Measurements from ENCODE around the gene PBRM1.

Gene PBRM1

GRCh38 chr3:52608337-52608736, 77.4 kb downstream of the PBRM1 start:
- no peaks in the 10 kb centered on the region for H3K27me3 ChIP-seq (replicated peaks; ENCODE audit: control insufficient read depth, insufficient read depth, low read length)
- H3K4me3 ChIP-seq (replicated peaks; ENCODE audit: low read depth, low read length) = no peak overlapping the region
- no peak for DNase-seq (ENCODE audit: extremely low read depth, insufficient read length)
- peaks cover 5% of the 10 kb centered on the region for H3K36me3 ChIP-seq (ENCODE audit: control insufficient read depth, insufficient read depth, low read length)
- no peak for TF ChIP-seq CTCF (IDR thresholded peaks at IDR 0.05; ENCODE audit: insufficient read depth, low read length, poor library complexity, severe bottlenecking)

- peaks cover 16% of the 10 kb centered on the region for H3K36me3 ChIP-seq (ENCODE audit: control insufficient read depth, insufficient read depth, low read length)
- DNase-seq (ENCODE audit: extremely low read depth, insufficient read length) = no peak
- no peak for TF ChIP-seq CTCF (IDR thresholded peaks at IDR 0.05; ENCODE audit: insufficient read depth, low read length, poor library complexity, severe bottlenecking)
- H3K4me3 ChIP-seq (replicated peaks; ENCODE audit: low read depth, low read length) = no peak overlapping the region
- H3K27me3 ChIP-seq (replicated peaks; ENCODE audit: control insufficient read depth, insufficient read depth, low read length) = no peaks in the 10 kb centered on the region
Observed at GRCh38 chr3:52606373-52607085, 79.2 kb downstream of the PBRM1 start.

GRCh38 chr3:52600258-52600657, 85.5 kb downstream of the PBRM1 start:
- peaks cover 15% of the 10 kb centered on the region for H3K36me3 ChIP-seq (ENCODE audit: control insufficient read depth, insufficient read depth, low read length)

GRCh38 chr3:52596658-52597265, 89.0 kb downstream of the PBRM1 start:
- TF ChIP-seq CTCF (IDR thresholded peaks at IDR 0.05; ENCODE audit: insufficient read depth, low read length, poor library complexity, severe bottlenecking) = no peak

More at GRCh38 chr3:52600258-52600657, 85.5 kb downstream of the PBRM1 start:
- H3K27me3 ChIP-seq (replicated peaks; ENCODE audit: control insufficient read depth, insufficient read depth, low read length) = no peaks in the 10 kb centered on the region
- no peak for DNase-seq (ENCODE audit: extremely low read depth, insufficient read length)
- H3K4me3 ChIP-seq (replicated peaks; ENCODE audit: low read depth, low read length) = no peak overlapping the region
- no peak for TF ChIP-seq CTCF (IDR thresholded peaks at IDR 0.05; ENCODE audit: insufficient read depth, low read length, poor library complexity, severe bottlenecking)

GRCh38 chr3:52593103-52593502, 92.6 kb downstream of the PBRM1 start:
- H3K4me3 ChIP-seq (replicated peaks; ENCODE audit: low read depth, low read length) = no peak overlapping the region
- TF ChIP-seq CTCF (IDR thresholded peaks at IDR 0.05; ENCODE audit: insufficient read depth, low read length, poor library complexity, severe bottlenecking) = no peak

More at GRCh38 chr3:52596658-52597265, 89.0 kb downstream of the PBRM1 start:
- DNase-seq (ENCODE audit: extremely low read depth, insufficient read length) = no peak
- Histone ChIP-seq H3K4me3 (replicated peaks; ENCODE audit: low read depth, low read length) (no peak overlapping the region), H3K36me3 (ENCODE audit: control insufficient read depth, insufficient read depth, low read length) (peaks cover 6% of the 10 kb centered on the region), H3K27me3 (replicated peaks; ENCODE audit: control insufficient read depth, insufficient read depth, low read length) (no peaks in the 10 kb centered on the region)

More at GRCh38 chr3:52593103-52593502, 92.6 kb downstream of the PBRM1 start:
- Histone ChIP-seq H3K27me3 (replicated peaks; ENCODE audit: control insufficient read depth, insufficient read depth, low read length) (no peaks in the 10 kb centered on the region), H3K36me3 (ENCODE audit: control insufficient read depth, insufficient read depth, low read length) (peaks cover 5% of the 10 kb centered on the region; the same call in 1 of the 2 replicates)
- no peak for DNase-seq (ENCODE audit: extremely low read depth, insufficient read length)
